H9 (cell line): ENCODE data around the gene PPFIA4. TPM values are rescaled to one million over a fixed set of nuclear protein-coding genes. Genes with fewer than 3 reads are reported as not detected.

Experiments
- DNase-seq: peaks from one replicate; pipeline ENCODE4 v3.0.0-alpha.2; 2017
- H2AFZ ChIP-seq: one replicate; pipeline ENCODE4 v1.6.1; 2013; ENCODE audit warnings: mild to moderate bottlenecking, low read length, control low read depth, moderate library complexity
- H2AK5ac ChIP-seq: 2 replicates; pipeline ENCODE4 v1.6.1; 2013; ENCODE audit warnings: low read length, control low read depth, mixed read lengths; ENCODE audit not compliant: insufficient read length
- H2BK120ac ChIP-seq: one replicate; pipeline ENCODE4 v1.6.1; 2013; ENCODE audit warnings: low read depth, mild to moderate bottlenecking, low read length, control low read depth, inconsistent platforms; ENCODE audit not compliant: poor library complexity, severe bottlenecking
- H2BK12ac ChIP-seq: 2 replicates; pipeline ENCODE4 v1.6.1; 2013; ENCODE audit warnings: low read length, control low read depth, mixed read lengths, low read depth; ENCODE audit not compliant: insufficient read length
- H2BK15ac ChIP-seq: 2 replicates; pipeline ENCODE4 v1.6.1; 2013; ENCODE audit warnings: low read depth, low read length, control low read depth
- H2BK20ac ChIP-seq: one replicate; pipeline ENCODE4 v1.6.1; 2013; ENCODE audit warnings: low read depth, mild to moderate bottlenecking, low read length, control low read depth, inconsistent platforms; ENCODE audit not compliant: poor library complexity, severe bottlenecking
- H2BK5ac ChIP-seq: 2 replicates; pipeline ENCODE4 v1.6.1; 2013; ENCODE audit warnings: low read length, control low read depth, mixed read lengths; ENCODE audit not compliant: insufficient read length
- H3K14ac ChIP-seq: 2 replicates; pipeline ENCODE4 v1.6.1; 2013; ENCODE audit warnings: low read length, control low read depth; ENCODE audit not compliant: insufficient read depth
- H3K18ac ChIP-seq: 2 replicates; pipeline ENCODE4 v1.6.1; 2013; ENCODE audit warnings: low read depth, mild to moderate bottlenecking, mixed read lengths, low read length, control low read depth; ENCODE audit not compliant: insufficient read length
- H3K23ac ChIP-seq: 2 replicates; pipeline ENCODE4 v1.6.1; 2013; ENCODE audit warnings: low read length, control low read depth, mixed read lengths, low read depth; ENCODE audit not compliant: insufficient read length
- H3K23me2 ChIP-seq: 2 replicates; pipeline ENCODE4 v1.6.1; 2013; ENCODE audit warnings: low read depth, mild to moderate bottlenecking, mixed read lengths, low read length, control low read depth; ENCODE audit not compliant: insufficient read length, poor library complexity, severe bottlenecking
- H3K27ac ChIP-seq: 2 replicates; pipeline ENCODE4 v1.5.1; 2013; ENCODE audit warnings: low read length, control low read depth, mixed read lengths, low read depth; ENCODE audit not compliant: insufficient read length
- H3K27me3 ChIP-seq: 2 replicates; pipeline ENCODE4 v1.6.1; 2013; ENCODE audit warnings: low read length, control low read depth, inconsistent platforms; ENCODE audit not compliant: insufficient read depth
- H3K4ac ChIP-seq: 2 replicates; pipeline ENCODE4 v1.6.1; 2013; ENCODE audit warnings: low read depth, mild to moderate bottlenecking, control low read depth, inconsistent platforms, low read length, moderate library complexity
- H3K4me1 ChIP-seq: 2 replicates; pipeline ENCODE4 v1.6.1; 2013; ENCODE audit warnings: low read length, control low read depth, inconsistent platforms; ENCODE audit not compliant: insufficient read depth
- H3K4me2 ChIP-seq: 2 replicates; pipeline ENCODE4 v1.6.1; 2013; ENCODE audit warnings: low read length, control low read depth, mixed read lengths; ENCODE audit not compliant: insufficient read length, insufficient read depth
- H3K56ac ChIP-seq: 2 replicates; pipeline ENCODE4 v1.6.1; 2013; ENCODE audit warnings: low read depth, mild to moderate bottlenecking, mixed read lengths, low read length, control low read depth; ENCODE audit not compliant: insufficient read length
- H3K79me1 ChIP-seq: 2 replicates; pipeline ENCODE4 v1.6.1; 2013; ENCODE audit warnings: low read depth, mild to moderate bottlenecking, moderate library complexity, low read length, control low read depth, inconsistent platforms; ENCODE audit not compliant: insufficient read depth, poor library complexity, severe bottlenecking
- H3K79me2 ChIP-seq: 2 replicates; pipeline ENCODE4 v1.6.1; 2013; ENCODE audit warnings: low read length, control low read depth, inconsistent platforms; ENCODE audit not compliant: insufficient read depth
- H3K9ac ChIP-seq: 2 replicates; pipeline ENCODE4 v1.6.1; 2013; ENCODE audit warnings: low read length, control low read depth, mixed read lengths; ENCODE audit not compliant: insufficient read length; ENCODE audit errors: extremely low read depth
- H3K9me3 ChIP-seq: one replicate; pipeline ENCODE4 v1.6.1; 2013; ENCODE audit warnings: low read depth, low read length, inconsistent platforms; ENCODE audit not compliant: control insufficient read depth
- H3T11ph ChIP-seq: one replicate; pipeline ENCODE4 v1.6.1; 2013; ENCODE audit warnings: mild to moderate bottlenecking, low read length, control low read depth, inconsistent platforms
- H4K20me1 ChIP-seq: one replicate; pipeline ENCODE4 v1.6.1; 2013; ENCODE audit not compliant: control insufficient read depth, insufficient read length, insufficient read depth
- H4K5ac ChIP-seq: 2 replicates; pipeline ENCODE4 v1.6.1; 2013; ENCODE audit warnings: low read depth, mild to moderate bottlenecking, mixed read lengths, low read length, control low read depth; ENCODE audit not compliant: insufficient read length
- H4K8ac ChIP-seq: replicated peaks from 2 replicates; pipeline ENCODE4 v1.6.1; 2013; ENCODE audit warnings: low read length, control low read depth, mixed read lengths, low read depth; ENCODE audit not compliant: insufficient read length
- H4K91ac ChIP-seq: 2 replicates; pipeline ENCODE4 v1.6.1; 2013; ENCODE audit warnings: low read depth, mild to moderate bottlenecking, moderate library complexity, mixed read lengths, low read length, control low read depth; ENCODE audit not compliant: insufficient read length
- H3K27ac Mint-ChIP-seq, 3 experiments: 2 replicates in 2 of 3; 3 replicates in 1 of 3; pipeline ENCODE4 v1.8.0; 2020 to 2021; ENCODE audit warnings: mixed read lengths in 3 of 3, mild to moderate bottlenecking in 1 of 3, moderate library complexity in 1 of 3
- H3K27me3 Mint-ChIP-seq: 2 replicates; pipeline ENCODE4 v1.8.0; 2021; ENCODE audit warnings: low read depth, mild to moderate bottlenecking, moderate library complexity, mixed read lengths
- H3K36me3 Mint-ChIP-seq, 3 experiments: 2 replicates in 2 of 3; 3 replicates in 1 of 3; pipeline ENCODE4 v1.8.0; 2020 to 2021; ENCODE audit warnings: low read depth in 3 of 3, mixed read lengths in 3 of 3; ENCODE audit not compliant: insufficient read depth in 1 of 3
- H3K4me1 Mint-ChIP-seq, 2 experiments: 2 replicates each; pipeline ENCODE4 v1.8.0; 2020; ENCODE audit warnings: mixed read lengths in 2 of 2
- H3K4me3 Mint-ChIP-seq, 2 experiments: 2 replicates in 1 of 2; 3 replicates in 1 of 2; pipeline ENCODE4 v1.8.0; 2020 to 2021; ENCODE audit warnings: mild to moderate bottlenecking in 2 of 2, mixed read lengths in 2 of 2, moderate library complexity in 1 of 2
- H3K9me3 Mint-ChIP-seq, 2 experiments: 2 replicates in 1 of 2; 3 replicates in 1 of 2; pipeline ENCODE4 v1.8.0; 2020; ENCODE audit warnings: mild to moderate bottlenecking in 2 of 2, mixed read lengths in 2 of 2, moderate library complexity in 1 of 2
- total RNA-seq: library from RNA; stranded (reverse); gene quantifications from 2 replicates; pipeline ENCODE4 v1.2.1, GENCODE V29; 2021
- TF ChIP-seq, protein P1 (sequence below): fragments of 200-600 bp; sonication (generic); conservative IDR thresholded peaks from 3 replicates; pipeline ENCODE4 v1.8.0; 2021; ENCODE audit warnings: antibody characterized with exemption, mild to moderate bottlenecking

The PPFIA4 gene
- total RNA-seq, 1 experiment from 2014 or later, result 3.9 TPM

DNA sequence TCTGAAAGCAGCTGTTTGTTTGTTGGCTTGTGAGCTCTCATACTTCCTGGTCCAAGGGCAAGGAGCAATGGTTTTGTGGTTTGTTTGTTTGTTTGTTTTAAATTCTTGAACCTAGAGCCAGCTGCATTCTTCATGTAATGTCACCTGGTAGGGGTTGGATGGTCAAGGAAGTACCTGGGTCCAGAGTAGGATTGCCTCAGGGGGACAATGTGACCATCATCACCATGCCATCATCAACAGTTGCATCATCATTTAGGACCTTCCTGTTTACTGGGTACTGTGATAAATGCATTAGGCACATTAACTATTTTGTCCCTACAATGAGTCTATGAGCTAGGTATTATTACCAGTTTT lies 74.2 kb downstream of the PPFIA4 start:
- Histone ChIP-seq H3K9ac (no peak overlapping the region), H3K79me2 (no peaks in the 10 kb centered on the region), H3K27me3 (no peaks in the 10 kb centered on the region), H2BK5ac (no peak overlapping the region), H3K79me1 (no peaks in the 10 kb centered on the region), H3K4ac (no peak overlapping the region), H2BK120ac (no peak overlapping the region), H3K4me1 (no peaks in the 10 kb centered on the region), H3K9me3 (no peaks in the 10 kb centered on the region), H3K14ac (no peak overlapping the region), H2BK15ac (no peak overlapping the region), H2BK20ac (no peak overlapping the region), H2AFZ (no peak overlapping the region), H3K18ac (no peak overlapping the region), H4K5ac (no peak overlapping the region), H3T11ph (no peak overlapping the region), H3K56ac (no peak overlapping the region), H3K27ac (no peak overlapping the region), H4K20me1 (no peaks in the 10 kb centered on the region), H2BK12ac (no peak overlapping the region), H4K8ac (no peak overlapping the region), H2AK5ac (no peak overlapping the region), H3K4me2 (no peak overlapping the region), H3K23ac (no peak overlapping the region), H3K23me2 (no peaks in the 10 kb centered on the region), H4K91ac (no peak overlapping the region)
- Mint-ChIP-seq H3K27me3 (peaks cover 9% of the 10 kb centered on the region), H3K27ac (no peak overlapping the region), H3K9me3 (peaks cover 16 to 22% of the 10 kb centered on the region in 2 experiments), H3K36me3 (peaks cover 0 to 8% (median 4%) of the 10 kb centered on the region in 3 experiments; a peak in 3 of 7 replicates), H3K4me1 (no peaks in the 10 kb centered on the region), H3K4me3 (no peak overlapping the region)
- DNase-seq, result no peak
- TF ChIP-seq, protein P1, sequence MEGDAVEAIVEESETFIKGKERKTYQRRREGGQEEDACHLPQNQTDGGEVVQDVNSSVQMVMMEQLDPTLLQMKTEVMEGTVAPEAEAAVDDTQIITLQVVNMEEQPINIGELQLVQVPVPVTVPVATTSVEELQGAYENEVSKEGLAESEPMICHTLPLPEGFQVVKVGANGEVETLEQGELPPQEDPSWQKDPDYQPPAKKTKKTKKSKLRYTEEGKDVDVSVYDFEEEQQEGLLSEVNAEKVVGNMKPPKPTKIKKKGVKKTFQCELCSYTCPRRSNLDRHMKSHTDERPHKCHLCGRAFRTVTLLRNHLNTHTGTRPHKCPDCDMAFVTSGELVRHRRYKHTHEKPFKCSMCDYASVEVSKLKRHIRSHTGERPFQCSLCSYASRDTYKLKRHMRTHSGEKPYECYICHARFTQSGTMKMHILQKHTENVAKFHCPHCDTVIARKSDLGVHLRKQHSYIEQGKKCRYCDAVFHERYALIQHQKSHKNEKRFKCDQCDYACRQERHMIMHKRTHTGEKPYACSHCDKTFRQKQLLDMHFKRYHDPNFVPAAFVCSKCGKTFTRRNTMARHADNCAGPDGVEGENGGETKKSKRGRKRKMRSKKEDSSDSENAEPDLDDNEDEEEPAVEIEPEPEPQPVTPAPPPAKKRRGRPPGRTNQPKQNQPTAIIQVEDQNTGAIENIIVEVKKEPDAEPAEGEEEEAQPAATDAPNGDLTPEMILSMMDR, result no peak
